CD4-positive, alpha-beta T cell treated with Interleukin-15 for 1 hour (primary cell): ENCODE data around the gene PLAAT4.
"Not testable (repeated sequence)": the region's sequence is repeated elsewhere in the genome, so short reads cannot be mapped to it uniquely, and the experiment has no call there.

Experiments used
- DNase-seq: peaks from one replicate; pipeline ENCODE4 v3.0.0-alpha.2; 2020

The PLAAT4 gene

DNA sequence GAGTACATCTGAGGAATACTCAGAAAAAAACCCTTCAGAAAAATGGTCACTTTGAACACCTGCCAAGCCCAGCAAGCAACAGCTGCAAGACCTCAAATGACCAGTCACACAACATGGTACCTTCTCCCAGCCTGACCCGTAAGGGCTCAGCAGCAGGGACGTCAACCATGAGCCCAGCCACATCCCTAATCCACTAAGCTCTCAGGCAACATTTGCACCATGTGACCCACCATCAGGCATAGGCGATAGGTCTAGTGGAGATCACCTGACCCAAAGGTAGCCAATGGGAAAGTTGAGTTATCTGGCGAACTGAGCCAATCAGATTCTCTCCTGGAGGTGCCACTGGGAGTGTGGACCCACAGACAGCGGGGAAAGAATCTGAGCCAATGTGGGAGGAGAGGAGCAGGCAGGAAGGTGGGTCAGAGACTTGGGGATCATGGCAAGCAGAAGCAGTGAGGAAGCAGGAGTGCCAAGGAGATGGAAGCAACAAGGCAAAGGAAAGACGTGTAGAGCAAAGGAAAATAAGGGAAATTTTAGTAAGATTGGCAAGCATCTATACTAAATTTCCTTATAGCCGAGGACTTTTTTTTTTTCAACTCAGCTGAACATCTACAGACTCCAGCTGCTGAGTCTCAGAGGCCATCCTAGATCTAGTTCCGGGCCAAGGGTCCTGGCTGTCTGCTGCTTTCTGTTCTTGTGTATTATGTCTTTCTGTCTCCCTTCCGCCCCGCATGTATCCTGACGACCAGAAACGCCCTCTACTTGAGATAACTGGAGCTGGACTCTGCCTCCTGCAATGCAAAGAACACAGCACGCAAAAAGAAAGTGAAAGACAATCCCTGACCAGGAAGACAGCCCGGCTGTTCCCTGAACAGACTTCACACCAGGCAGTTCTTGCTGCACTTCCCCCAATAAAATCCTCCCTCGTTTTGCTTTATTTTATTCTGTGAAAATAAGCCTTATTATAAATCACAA, 37.6 kb downstream of the PLAAT4 start:
- DNase-seq: peak; percentile 54

DNA sequence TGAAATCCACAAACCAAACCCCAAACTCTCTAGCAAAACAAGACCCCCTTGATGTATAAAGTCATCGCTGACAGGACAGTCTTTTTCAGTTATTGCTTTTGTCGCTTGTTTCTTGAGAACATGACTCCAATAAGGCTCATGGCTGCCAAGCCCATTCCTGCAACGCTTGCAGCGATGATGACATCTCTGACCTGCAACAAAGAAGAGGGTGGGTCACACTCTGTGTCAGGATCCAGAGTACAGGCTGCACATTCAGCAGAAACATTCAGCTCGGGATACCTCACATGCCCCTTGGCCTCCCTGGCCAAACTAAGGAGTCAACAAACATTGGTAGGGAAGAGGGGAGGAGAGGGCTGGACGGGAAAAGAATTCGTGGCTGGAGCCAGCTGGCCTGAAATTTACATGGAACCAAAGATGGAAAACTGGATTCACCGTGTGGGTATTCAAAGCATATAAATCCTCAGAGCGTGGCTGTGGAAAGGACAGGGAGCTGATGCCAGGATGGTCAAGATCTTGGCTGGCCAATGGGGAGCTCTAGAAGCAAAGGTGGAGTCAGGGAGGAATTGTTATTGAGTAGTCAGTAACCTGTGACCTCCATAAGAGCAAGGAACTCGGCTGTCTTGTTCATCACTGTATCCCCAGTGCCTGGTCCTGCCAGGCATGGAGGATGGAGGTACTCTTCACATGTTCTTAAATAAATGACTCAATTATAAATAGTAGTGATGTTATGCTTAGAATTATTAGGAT, 38.4 kb downstream of the PLAAT4 start:
- no peak for DNase-seq

GRCh38 chr11:63578882-63579281, 42.3 kb downstream of the PLAAT4 start:
- DNase-seq: not testable (repeated sequence)

DNA sequence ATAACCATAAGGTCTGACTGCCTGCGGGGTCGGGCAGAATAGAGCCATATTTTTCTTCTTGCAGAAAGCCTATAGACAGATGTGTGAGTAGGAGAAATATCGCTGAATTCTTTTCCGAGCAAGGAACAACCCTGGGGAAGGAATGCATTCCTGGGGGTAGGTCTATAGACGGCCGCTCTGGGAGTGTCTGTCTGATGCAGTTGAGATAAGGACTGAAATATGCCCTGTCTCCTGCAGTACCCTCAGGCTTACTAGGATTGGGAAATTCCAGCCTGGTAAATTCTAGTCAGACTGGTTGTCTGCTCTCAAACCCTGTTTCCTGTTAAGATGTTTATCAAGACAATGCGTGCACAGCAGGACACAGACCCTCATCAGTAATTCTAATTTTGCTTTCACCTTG, 44.6 kb downstream of the PLAAT4 start:
- not testable (repeated sequence) for DNase-seq

GRCh38 chr11:63583357-63583677, 46.7 kb downstream of the PLAAT4 start:
- DNase-seq: no peak

- no peak for DNase-seq
Observed at GRCh38 chr11:63586451-63587166, 50.0 kb downstream of the PLAAT4 start.

DNA sequence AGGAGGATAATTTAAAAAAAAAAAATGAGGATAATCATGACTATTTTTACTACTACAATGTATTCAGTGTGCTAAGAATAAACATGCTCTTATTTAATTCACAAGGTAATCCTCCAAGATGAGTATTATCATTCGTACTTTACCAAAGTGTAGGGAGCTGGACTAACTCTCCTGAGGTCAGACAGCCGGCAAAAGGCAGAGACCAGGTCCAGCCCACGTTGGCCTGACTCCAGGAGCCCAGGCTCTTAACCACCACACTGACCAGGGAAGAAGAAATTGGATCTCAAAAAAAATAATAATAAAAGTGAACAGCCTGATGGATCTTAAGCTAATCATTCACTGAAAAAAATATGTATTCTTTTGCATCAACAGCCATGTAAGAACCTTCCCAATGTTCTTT, 52.4 kb downstream of the PLAAT4 start:
- DNase-seq: no peak

- no peak for DNase-seq
Observed at GRCh38 chr11:63590024-63590788, 53.6 kb downstream of the PLAAT4 start.

DNA sequence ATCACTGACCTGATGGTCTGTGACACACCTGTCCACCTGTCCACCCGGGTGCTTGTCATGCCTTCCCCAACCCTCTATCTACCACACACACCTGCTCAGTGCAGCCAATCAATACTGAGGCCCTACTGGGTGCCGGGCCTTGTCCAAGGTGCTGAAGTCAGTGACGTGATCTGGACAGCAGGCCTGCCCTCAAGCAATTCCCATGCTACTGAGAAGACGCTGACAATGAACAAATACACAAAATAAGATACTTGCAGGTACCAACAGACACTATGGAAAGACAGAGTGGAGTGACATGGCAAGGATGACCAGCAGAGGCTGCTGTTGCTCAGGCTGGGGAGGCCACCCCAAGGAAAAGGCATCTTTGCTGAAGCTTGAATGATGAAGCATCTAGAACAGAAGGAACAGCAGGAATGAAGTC, 56.4 kb downstream of the PLAAT4 start:
- DNase-seq: no peak

GRCh38 chr11:63595296-63595695, 58.7 kb downstream of the PLAAT4 start:
- no peak for DNase-seq
